IPS DF 6.9 (cell line): Measurements from ENCODE around the gene GSG1L.

Experiments
- DNase-seq: peaks from one replicate; pipeline ENCODE4 v3.0.0-alpha.2; 2013; ENCODE audit warnings: low read depth, low spot score
- H3K27ac ChIP-seq: one replicate; pipeline ENCODE4 v1.5.1; 2013; ENCODE audit warnings: low read length, control low read depth
- H3K27me3 ChIP-seq: 2 replicates; pipeline ENCODE4 v1.6.1; 2013; ENCODE audit warnings: mild to moderate bottlenecking, low read length; ENCODE audit not compliant: control insufficient read depth, insufficient read depth
- H3K36me3 ChIP-seq: 2 replicates; pipeline ENCODE4 v1.6.1; 2013; ENCODE audit warnings: low read length; ENCODE audit not compliant: control insufficient read depth, insufficient read depth
- H3K4me1 ChIP-seq: 2 replicates; pipeline ENCODE4 v1.6.1; 2013; ENCODE audit warnings: low read length; ENCODE audit not compliant: control insufficient read depth, insufficient read depth
- H3K4me3 ChIP-seq: 2 replicates; pipeline ENCODE4 v1.5.1; 2013; ENCODE audit warnings: mild to moderate bottlenecking, low read length
- H3K9me3 ChIP-seq: 2 replicates; pipeline ENCODE4 v1.6.1; 2013; ENCODE audit warnings: low read length, inconsistent platforms; ENCODE audit not compliant: control insufficient read depth, insufficient read depth
- WGBS: extraction: QIAGEN DNeasy Blood & Tissue Kit; methylation state at CpG from one replicate; pipeline ENCODE4 v1.1.7; 2013; ENCODE audit warnings: mixed read lengths, missing lambda C conversion rate; ENCODE audit not compliant: insufficient read length, insufficient coverage; 5-methylcytosine and 5-hydroxymethylcytosine counted together

The GSG1L gene

DNA sequence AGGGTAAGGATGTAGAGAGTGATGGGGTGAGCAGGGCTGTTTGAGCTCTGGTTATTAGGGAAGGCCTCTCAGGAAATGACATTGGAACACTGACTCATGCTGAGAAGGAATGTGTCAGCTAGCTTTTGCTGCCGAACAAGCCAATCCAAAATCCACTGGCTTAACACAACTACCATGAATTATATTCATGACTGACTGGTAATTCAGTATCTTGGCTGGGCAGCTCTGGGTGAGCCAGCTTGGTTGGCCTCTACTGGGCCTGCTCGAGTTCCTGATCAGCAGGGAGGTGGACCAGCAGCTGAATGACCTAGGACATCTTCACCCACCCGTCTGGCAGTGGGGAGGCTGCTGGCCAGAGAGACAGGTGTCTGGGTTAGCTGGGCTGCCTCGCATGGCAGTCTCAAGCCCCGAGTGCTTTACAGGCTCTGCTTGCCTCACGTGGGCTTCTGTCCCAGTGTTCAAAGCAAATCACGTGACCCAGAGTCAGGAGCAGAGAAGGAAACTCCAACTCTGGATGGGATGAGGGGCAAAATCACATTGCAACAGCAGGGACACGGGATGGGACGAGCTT is 304.1 kb downstream of the GSG1L start:
- no peaks in the 10 kb centered on the region for H3K36me3 ChIP-seq
- H3K27me3 ChIP-seq: no peaks in the 10 kb centered on the region
- no peaks in the 10 kb centered on the region for H3K4me1 ChIP-seq
- H3K27ac ChIP-seq: no peak overlapping the region
- no peak for DNase-seq
- no CpG with 5 or more reads among the region's 9 CpGs for WGBS
- no peaks in the 10 kb centered on the region for H3K9me3 ChIP-seq
- H3K4me3 ChIP-seq: no peak overlapping the region

DNA sequence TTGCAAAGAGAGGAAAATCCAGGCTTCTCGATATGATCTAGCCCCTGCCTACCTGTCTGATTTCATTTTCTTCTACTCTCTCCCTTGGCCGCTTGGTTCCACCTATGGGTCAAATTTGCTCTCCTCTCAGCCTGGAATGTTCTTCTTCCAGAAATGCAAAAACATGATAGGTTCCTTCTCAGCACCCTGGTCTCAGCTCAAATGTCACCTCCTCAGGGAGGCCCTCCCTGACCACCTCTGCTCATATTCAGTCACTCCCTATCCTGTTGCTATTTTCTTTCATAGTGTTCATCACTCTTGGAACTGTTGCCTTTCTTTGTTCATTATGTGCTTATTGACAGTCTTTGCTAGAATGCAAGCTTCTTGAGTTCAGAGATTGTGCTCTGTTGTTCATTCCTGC is 305.0 kb downstream of the GSG1L start:
- Histone ChIP-seq H3K27ac (no peak overlapping the region), H3K4me1 (no peaks in the 10 kb centered on the region)
- WGBS: no CpG with 5 or more reads among the region's 2 CpGs

DNA sequence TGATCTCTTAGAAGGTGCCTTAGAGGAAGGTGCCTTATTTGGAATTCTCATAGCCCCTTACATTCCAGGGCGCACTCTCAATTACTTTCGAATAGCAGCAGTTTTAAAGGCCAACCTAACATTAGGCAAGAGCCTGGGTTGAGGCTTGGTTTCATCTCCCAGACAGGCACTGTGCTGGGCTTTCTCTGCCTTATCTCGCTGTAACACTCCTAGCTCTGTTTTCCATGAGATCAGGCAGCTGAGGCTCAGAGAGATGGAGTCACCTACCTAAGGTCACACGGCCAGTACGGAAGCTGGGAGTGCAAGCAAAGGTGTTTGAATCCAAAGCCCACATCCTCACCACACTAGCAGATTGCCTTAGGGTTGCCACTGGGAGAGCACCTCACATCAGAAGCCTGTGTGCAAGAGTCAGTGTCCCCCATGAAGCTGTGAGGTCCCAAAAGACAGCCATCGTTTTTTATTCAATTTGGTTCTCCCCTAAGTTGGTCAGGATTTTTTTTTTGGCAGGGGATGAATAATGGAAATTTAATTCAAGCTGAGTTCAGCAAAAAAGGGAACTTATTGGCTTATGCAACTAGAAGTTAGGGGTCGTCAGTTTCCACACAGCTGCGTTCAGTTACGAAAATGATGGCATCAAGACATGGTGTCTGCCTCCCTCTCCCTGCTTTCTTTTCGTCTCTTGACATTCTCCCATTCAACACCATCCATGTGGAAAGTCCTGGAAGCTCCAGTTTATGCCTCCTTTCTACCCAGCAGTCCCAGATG is 307.1 kb downstream of the GSG1L start:
- no peak for DNase-seq
- no peak overlapping the region for H3K4me3 ChIP-seq
- H3K27ac ChIP-seq: no peak overlapping the region
- no peaks in the 10 kb centered on the region for H3K4me1 ChIP-seq
- H3K36me3 ChIP-seq: no peaks in the 10 kb centered on the region
- no peaks in the 10 kb centered on the region for H3K27me3 ChIP-seq
- WGBS: no CpG with 5 or more reads among the region's 10 CpGs
- H3K9me3 ChIP-seq: no peaks in the 10 kb centered on the region

More for the DNA sequence above, 305.0 kb downstream of the GSG1L start:
- H3K9me3 ChIP-seq: no peaks in the 10 kb centered on the region
- H3K27me3 ChIP-seq: no peaks in the 10 kb centered on the region
- H3K4me3 ChIP-seq: no peak overlapping the region
- no peaks in the 10 kb centered on the region for H3K36me3 ChIP-seq
- DNase-seq: no peak

DNA sequence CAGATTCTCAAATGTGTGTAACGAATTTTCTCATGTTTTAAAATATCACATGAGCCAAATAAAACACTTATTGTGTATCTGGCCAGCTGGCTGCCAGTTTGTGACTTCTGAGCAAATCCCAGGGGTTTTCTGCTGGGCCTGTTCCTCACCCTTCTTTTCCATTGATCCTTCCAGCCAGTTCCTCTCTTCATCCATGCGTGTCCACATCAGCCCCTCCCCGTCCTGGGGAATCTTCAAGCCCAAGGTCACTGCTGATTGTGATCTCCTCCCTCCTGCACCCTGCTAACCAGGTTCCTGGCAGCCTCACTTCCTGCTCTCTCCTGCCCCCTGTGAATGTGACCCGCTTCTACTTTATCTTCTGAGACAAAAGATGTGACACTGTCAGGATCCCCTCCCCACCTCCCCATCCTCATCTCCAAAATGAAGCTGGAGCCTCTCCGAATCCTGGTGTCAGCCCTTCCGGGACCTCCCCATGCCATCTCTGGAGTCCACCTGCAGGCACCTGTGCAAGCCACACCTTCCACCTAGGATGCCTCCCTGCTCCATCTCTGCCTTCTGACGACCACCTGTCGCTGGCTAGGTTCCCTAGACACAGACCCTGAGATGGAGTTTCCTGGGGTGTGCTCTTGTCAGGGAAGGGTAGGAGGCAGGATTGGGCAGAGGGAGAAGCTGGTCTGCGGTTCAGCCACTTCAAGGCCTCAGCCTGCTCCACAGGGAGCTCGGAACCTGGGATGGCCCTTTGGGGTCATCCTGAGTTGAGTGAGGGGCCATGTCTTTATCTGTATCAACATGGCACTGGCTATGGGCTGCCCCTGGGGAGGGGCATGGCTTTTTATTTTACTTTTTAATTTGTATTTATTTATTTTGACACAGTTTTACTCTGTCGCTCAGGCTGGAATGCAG is 308.5 kb downstream of the GSG1L start:
- H3K4me3 ChIP-seq: no peak overlapping the region
- no peaks in the 10 kb centered on the region for H3K4me1 ChIP-seq
- no peaks in the 10 kb centered on the region for H3K27me3 ChIP-seq
- no peaks in the 10 kb centered on the region for H3K36me3 ChIP-seq
- no peak overlapping the region for H3K27ac ChIP-seq
- no CpG with 5 or more reads among the region's 11 CpGs for WGBS
- no peaks in the 10 kb centered on the region for H3K9me3 ChIP-seq
- DNase-seq: no peak

DNA sequence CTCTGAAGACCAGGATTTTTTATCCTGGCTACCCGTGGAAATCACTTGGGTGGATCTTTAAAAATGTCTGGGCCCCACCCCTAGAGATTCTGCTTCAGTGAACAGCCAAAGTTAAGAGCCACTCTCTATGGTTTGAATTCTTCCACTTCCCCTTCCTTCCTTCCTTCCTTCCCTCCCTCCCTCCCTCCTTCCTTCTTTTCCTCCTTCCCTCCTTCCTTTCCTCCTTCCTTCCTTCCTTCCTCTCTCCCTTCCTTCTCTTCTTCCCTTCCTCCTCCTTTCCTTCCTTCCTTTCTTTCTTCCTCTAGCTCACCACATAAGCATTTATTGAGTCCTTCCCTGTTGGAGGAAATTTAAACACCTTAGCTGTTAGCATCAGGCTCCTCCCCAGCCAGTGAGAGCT is 310.0 kb downstream of the GSG1L start:
- Histone ChIP-seq H3K4me3 (no peak overlapping the region), H3K9me3 (no peaks in the 10 kb centered on the region), H3K36me3 (no peaks in the 10 kb centered on the region), H3K4me1 (0 out of 2 replicates have a peak, but pooled peaks cover 2% of the 10 kb centered on the region), H3K27me3 (no peaks in the 10 kb centered on the region), H3K27ac (no peak overlapping the region)
- DNase-seq: no peak
- no CpG with 5 or more reads among the region's 1 CpG for WGBS

DNA sequence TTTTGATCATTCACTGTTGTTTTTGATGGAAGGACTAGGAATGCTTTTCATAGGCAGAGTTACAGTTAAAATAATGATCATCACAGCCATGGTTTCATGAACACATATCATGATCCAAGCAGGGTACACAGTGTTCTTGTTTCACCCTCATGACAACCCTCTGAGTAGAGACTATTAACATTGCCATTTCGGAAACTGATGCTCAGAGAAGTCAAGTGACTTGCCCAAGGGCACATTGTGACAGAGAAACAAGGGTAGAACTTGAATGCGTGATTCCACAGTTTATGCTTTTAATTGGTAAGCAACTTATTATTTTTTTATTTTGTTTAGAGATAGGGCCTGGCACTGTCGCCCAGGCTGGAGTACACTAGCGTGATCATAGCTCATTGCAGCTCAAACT is 311.3 kb downstream of the GSG1L start:
- H3K4me3 ChIP-seq: no peak overlapping the region
- WGBS: no CpG with 5 or more reads among the region's 4 CpGs
- H3K27me3 ChIP-seq: no peaks in the 10 kb centered on the region
- DNase-seq: no peak
- H3K27ac ChIP-seq: no peak overlapping the region
- H3K4me1 ChIP-seq: 0 out of 2 replicates have a peak, but pooled peaks cover 2% of the 10 kb centered on the region
- H3K9me3 ChIP-seq: no peaks in the 10 kb centered on the region
- H3K36me3 ChIP-seq: no peaks in the 10 kb centered on the region

DNA sequence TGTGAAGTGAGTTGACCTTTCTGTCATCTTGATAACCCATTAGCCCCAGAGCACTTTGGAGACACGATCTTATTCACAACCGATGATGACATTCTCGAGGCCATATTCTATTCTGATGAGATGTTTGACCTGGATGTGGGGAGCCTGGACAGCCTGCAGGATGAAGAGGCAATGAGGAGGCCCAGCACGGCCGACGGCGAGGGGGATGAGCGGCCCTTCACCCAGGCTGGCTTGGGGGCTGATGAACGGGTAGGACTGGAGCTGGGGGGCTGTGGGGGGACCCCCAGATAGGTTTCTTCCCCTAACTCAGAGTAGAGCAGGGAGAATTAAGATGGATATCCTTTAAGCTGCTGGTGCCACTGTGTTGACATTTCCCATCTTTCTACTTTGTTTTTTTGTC is 311.8 kb downstream of the GSG1L start:
- WGBS: no CpG with 5 or more reads among the region's 9 CpGs
- H3K9me3 ChIP-seq: no peaks in the 10 kb centered on the region
- H3K36me3 ChIP-seq: no peaks in the 10 kb centered on the region
- 0 out of 2 replicates have a peak, but pooled peaks cover 2% of the 10 kb centered on the region for H3K4me1 ChIP-seq
- no peak for DNase-seq
- H3K4me3 ChIP-seq: no peak overlapping the region
- H3K27ac ChIP-seq: no peak overlapping the region
- no peaks in the 10 kb centered on the region for H3K27me3 ChIP-seq

DNA sequence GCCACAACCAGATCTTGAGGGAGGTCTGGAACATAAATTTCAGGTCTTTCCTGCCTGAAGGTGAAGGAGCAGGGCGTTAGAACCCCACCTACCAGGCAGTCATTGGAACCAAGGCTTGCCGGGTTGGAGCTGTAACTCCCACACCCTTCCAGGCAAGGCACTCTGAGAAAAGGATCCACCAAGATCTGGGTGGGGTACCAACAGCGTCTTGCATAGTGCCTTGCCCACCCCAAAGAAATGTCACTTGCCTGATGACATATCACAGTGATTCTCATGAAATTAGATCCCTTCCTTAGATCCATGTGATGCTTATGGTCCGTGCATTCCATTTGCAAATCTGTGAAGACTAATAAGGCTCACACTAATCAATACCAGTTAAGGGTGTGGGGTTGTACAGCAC is 312.3 kb downstream of the GSG1L start:
- no CpG with 5 or more reads among the region's 4 CpGs for WGBS
- 0 out of 2 replicates have a peak, but pooled peaks cover 2% of the 10 kb centered on the region for H3K4me1 ChIP-seq
- no peaks in the 10 kb centered on the region for H3K27me3 ChIP-seq
- H3K9me3 ChIP-seq: no peaks in the 10 kb centered on the region
- no peak overlapping the region for H3K27ac ChIP-seq
- no peak for DNase-seq
- no peak overlapping the region for H3K4me3 ChIP-seq
- no peaks in the 10 kb centered on the region for H3K36me3 ChIP-seq

DNA sequence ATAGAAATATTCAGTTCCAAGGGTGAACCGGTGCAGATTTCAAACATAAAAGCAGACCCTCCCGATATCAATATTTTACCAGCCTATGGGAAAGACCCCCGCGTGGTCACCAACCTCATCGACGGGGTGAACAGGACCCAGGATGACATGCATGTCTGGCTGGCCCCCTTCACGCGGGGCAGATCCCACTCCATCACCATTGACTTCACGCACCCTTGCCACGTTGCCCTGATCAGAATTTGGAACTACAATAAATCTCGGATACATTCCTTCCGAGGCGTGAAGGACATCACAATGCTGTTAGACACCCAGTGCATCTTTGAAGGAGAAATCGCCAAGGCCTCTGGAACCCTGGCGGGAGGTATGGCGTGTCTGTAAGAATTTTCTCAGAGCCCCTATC is 313.6 kb downstream of the GSG1L start:
- Histone ChIP-seq H3K27ac (no peak overlapping the region), H3K27me3 (no peaks in the 10 kb centered on the region), H3K4me1 (0 out of 2 replicates have a peak, but pooled peaks cover 2% of the 10 kb centered on the region), H3K9me3 (no peaks in the 10 kb centered on the region), H3K36me3 (no peaks in the 10 kb centered on the region), H3K4me3 (no peak overlapping the region)
- DNase-seq: no peak
- no CpG with 5 or more reads among the region's 16 CpGs for WGBS

DNA sequence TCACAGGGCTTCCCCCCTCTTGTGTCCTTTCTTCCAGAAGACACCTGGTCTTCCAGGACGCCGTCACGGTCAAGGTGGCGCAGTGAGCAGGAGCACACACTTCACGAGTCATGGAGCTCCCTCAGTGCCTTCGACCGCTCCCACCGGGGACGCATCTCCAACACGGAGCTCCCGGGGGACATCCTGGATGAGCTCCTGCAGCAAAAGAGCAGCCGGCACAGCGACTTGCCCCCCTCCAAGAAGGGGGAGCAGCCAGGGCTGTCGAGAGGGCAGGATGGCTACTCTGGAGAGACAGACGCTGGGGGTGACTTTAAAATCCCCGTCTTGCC is 314.0 kb downstream of the GSG1L start:
- no CpG with 5 or more reads among the region's 16 CpGs for WGBS
- H3K36me3 ChIP-seq: no peaks in the 10 kb centered on the region
- H3K27me3 ChIP-seq: no peaks in the 10 kb centered on the region
- H3K4me3 ChIP-seq: no peak overlapping the region
- H3K4me1 ChIP-seq: 0 out of 2 replicates have a peak, but pooled peaks cover 2% of the 10 kb centered on the region
- no peak overlapping the region for H3K27ac ChIP-seq
- no peak for DNase-seq
- no peaks in the 10 kb centered on the region for H3K9me3 ChIP-seq
